GM12874 (cell line): ENCODE data around the gene SEZ6.

ENCODE experiments used
- CTCF ChIP-seq: IDR thresholded peaks from 2 replicates; pipeline ENCODE4 v1.5.1; 2011; ENCODE audit warnings: low read depth, mild to moderate bottlenecking, control low read depth, low read length, moderate library complexity; ENCODE audit not compliant: insufficient read depth

SEZ6 gene

DNA sequence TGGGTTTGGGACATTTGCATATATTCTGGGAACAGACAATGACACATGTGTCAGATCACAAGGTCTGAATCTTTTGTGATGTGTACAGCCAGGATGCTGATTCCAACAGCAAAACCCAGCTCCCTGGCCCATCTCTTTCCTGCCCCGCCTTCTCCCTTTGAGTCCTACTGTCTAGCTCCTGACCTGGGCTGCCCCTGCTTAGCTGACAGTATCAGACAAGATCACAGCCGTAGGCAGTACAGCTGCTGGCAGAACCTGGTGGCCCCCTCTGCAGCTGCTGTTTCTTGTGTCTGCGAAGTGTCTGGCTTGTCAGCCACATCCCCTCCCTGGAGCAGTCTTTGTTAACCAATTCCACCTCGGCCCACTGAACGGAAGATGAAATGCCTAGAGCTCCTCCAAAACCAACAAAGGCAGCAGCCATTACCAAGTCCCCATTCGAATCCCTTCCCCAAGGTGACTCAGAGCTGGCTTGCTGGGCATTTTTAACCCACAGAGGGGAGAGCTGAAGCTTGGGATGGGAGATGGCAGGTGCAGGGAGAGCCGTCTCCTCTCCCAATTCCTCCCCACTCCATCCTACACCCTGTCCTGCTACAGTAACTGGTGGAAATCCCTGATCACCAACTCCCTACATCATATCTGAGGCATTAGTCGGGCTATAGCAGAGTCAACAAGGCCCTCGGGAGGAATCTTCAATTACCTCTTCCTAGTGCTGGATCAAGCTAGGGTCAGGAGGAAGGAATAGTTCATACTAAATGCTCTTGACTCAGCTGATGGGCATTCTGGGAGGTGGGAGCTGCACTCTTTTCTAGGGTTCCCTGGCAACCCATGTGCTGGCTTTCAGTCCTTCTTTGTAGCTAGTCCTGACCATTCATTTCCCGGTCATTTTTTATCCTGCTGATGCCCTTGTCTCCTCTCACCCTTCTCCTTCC is 42.9 kb upstream of the SEZ6 start:
- no peak for TF ChIP-seq CTCF

- TF ChIP-seq CTCF: no peak
These were observed 40.6 kb upstream of the SEZ6 start for GRCh38 chr17:29046473-29046839.

DNA sequence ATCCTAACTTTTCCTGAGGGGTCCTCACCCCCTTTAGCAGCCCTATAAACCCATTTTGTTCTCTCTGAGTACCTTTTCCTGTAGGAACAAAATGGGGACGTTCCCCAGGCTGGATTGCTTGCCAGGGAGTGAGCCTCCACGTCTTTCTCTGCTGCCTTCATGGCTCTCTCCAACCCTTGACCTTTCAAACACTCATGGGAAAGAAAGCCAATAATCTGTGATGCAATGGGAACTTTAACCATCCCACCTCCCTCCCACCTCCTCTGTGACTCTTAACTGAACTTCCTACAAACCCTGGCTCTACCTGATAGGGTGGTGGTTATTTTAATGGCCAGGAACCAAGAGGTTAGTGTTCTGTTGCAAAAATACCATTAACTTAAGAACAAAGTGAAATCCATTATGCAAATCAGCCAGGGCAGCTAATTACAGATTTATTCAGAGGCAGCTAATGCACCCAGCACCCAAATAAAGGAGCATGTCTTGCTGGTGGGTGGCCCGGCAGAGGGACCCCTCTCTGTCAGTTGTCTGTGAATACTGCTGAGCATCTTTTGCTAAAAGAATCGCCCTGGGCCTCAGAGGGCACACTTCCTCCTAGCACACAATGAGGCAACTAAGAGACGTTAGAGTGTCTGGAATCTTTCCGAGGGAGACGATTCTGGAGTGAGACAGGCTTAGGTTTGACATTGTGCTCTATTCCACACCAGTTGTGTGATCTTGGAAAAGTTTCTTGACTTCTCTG is 40.1 kb upstream of the SEZ6 start:
- TF ChIP-seq CTCF: no peak

GRCh38 chr17:29045026-29045425 is 39.2 kb upstream of the SEZ6 start:
- no peak for TF ChIP-seq CTCF

GRCh38 chr17:29043539-29044145 is 37.8 kb upstream of the SEZ6 start:
- no peak for TF ChIP-seq CTCF

DNA sequence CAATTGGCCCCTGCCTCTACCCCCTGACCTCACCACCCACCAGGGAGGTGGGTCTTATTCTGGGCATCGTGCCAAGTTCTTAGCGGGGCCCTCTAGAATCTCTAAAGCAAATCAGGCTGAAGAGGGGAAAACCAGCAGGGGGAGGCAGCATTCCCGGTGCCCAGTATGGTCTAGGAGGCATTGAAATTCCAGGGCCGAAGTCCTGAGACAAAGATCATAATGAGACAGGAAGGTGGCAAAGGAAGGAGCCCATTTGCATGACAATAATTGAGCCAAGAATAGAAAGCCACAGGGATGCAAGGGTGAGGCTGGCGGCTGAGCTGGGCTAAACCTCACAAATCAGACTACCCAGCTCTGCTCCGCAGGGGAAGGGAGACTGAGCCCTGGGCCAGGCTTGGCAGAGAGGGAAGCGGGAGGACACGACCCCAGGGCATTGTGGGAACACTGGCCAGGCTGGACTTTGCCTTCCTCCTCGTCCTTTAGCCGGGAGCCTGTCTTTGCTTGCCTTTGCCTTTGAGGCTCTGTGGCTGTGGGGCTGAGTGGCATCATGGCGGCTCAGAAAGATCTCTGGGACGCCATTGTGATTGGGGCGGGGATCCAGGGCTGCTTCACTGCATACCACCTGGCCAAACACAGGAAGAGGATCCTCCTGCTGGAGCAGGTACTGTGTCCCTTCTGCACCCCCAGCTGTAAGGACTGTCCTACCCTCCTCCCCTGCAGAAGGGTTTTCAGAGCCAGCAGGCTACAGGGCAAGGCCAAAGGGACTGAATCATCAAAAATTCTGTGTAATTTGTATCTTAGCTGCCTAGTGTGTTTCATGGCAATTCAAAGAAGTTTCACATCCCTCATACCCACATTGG is 37.1 kb upstream of the SEZ6 start, which contains the start of gene PIPOX:
Gene PIPOX, plus strand, starts transcription at position 463 of the 860 bp plus-strand sequence. Its CDS starts 85 bp downstream, at position 548.
- no peak for TF ChIP-seq CTCF
